H1 (cell line): ENCODE data around the gene PGBD5. TPM values are rescaled to one million over a fixed set of nuclear protein-coding genes. Genes with fewer than 3 reads are reported as not detected.

ENCODE experiments used
- BCL11A ChIP-seq, 2 experiments: IDR thresholded peaks; one replicate each; pipeline ENCODE4 v1.6.1; 2011; ENCODE audit warnings: low read depth in 2 of 2, low read length in 2 of 2, mild to moderate bottlenecking in 2 of 2
- BRCA1 ChIP-seq: IDR thresholded peaks from 2 replicates; pipeline ENCODE4 v1.6.1; 2012; ENCODE audit warnings: low read depth, low read length, improper control_type of control experiment
- EP300 ChIP-seq, 2 experiments: IDR thresholded peaks; 1 replicate in 1 of 2; 2 replicates in 1 of 2; pipeline ENCODE4 v1.6.1; 2011 to 2012; ENCODE audit warnings: low read depth in 2 of 2, low read length in 2 of 2, mild to moderate bottlenecking in 2 of 2, borderline replicate concordance in 1 of 2, inconsistent platforms in 1 of 2, moderate library complexity in 1 of 2
- KDM4A ChIP-seq: IDR thresholded peaks from one replicate; pipeline ENCODE4 v1.7.1; 2012; ENCODE audit warnings: low read depth, mild to moderate bottlenecking, moderate library complexity, low read length, inconsistent platforms; ENCODE audit not compliant: severe bottlenecking
- MAFK ChIP-seq: IDR thresholded peaks from 2 replicates; pipeline ENCODE4 v1.6.1; 2012; ENCODE audit warnings: low read depth, mild to moderate bottlenecking, improper control_type of control experiment, low read length
- SP1 ChIP-seq: IDR thresholded peaks from 2 replicates; pipeline ENCODE4 v1.6.1; 2011; ENCODE audit warnings: low read depth, low read length
- polyA plus RNA-seq, 7 experiments: library from polyadenylated mRNA; depleted of rRNA in 3 of 7; stranded (reverse) in 5 of 7; unstranded in 2 of 7; fragments of >200 nt in 5 of 7; fragments of 200-250 nt in 2 of 7; gene quantifications; 1 replicate in 5 of 7; 2 replicates in 1 of 7; 4 replicates in 1 of 7; pipeline versions ENCODE4 v1.2.1 to v1.2.3, GENCODE V29; 2011 to 2013; ENCODE audit warnings: missing spikeins in 2 of 7, mixed read lengths in 2 of 7
- total RNA-seq: library from RNA; stranded (reverse); fragmentation: NEBNext Ultra II Directional; extraction: Animal tissue kit (Norgen Biotek cat#: 25700); gene quantifications from 2 replicates; pipeline ENCODE4 v1.2.1, GENCODE V29; 2021

Gene PGBD5
- total and polyA plus RNA-seq, 2 of the 8 experiments (the other 6 are each of a cell fraction or from before 2014, with no cell fraction given), result 16.3 to 18.4 TPM

GRCh38 chr1:230375147-230375546 lies 51.0 kb downstream of the PGBD5 start (continued):
- no peak for TF ChIP-seq EP300 (IDR thresholded peaks at IDR 0.05; ENCODE audit: borderline replicate concordance in 1 of 2, low read depth in 2 of 2, low read length in 2 of 2)
- no peak for TF ChIP-seq BCL11A (IDR thresholded peaks at IDR 0.05; ENCODE audit: low read depth in 2 of 2, low read length in 2 of 2)
- no peak for TF ChIP-seq SP1
- TF ChIP-seq KDM4A, result no peak
- TF ChIP-seq MAFK, result no peak
- no peak for TF ChIP-seq BRCA1
